ENCODE measurements around the gene UNC119B.

GRCh38 chr12:120738252-120739030 lies 28.2 kb downstream of the UNC119B start:
- TF ChIP-seq CTCF (IDR thresholded peaks at IDR 0.05) (no peak), POLR2A (IDR thresholded peaks at IDR 0.05) (no peak)

All from Peyer's patch (tissue), 4 donors.